Stomach (tissue), 4 donors: ENCODE data around the gene PDLIM3.

Source experiments
- POLR2A ChIP-seq, 4 donors: fragments of 450-650 bp; IDR thresholded peaks; one replicate each; pipeline ENCODE4 v1.6.1; 2016; ENCODE audit warnings: antibody characterized with exemption in 4 of 4, control low read depth in 2 of 4, mild to moderate bottlenecking in 1 of 4, moderate library complexity in 1 of 4
- POLR2AphosphoS5 ChIP-seq, 3 donors: sonication (generic); formaldehyde crosslinking; IDR thresholded peaks; one replicate each; pipeline ENCODE4 v1.6.1; 2016; ENCODE audit warnings: antibody characterized with exemption in 3 of 3

DNA sequence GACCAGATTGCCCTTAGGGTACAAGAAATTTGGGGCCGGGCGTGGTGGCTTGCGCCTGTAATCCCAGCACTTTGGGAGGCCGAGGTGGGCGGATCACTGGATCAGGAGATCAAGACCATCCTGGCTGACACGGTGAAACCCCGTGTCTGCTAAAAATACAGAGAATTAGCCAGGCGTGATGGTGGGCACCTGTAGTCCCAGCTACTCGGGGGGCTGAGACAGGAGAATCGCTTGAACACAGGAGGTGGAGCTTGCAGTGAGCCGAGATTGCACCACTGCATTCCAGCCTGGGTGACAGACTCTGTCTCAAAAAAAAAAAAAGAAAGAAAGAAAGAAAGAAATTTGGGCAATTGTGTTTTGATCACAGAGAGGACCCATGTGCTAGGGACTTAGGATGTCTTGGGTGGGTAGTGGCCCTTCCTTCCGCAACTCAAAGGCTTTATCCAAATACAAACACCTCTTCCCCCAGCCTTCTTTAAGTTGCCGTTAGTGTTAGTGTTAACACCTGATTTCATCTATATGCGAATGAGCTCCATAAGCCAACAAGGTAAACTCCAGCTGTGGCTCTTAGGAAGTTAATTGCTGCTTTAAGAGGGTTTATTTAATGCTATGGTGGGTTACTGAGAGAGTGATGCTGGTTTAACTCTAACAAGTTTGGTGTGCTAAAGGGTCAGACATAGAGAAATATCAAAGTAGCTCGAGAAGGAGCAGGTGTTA lies 55.1 kb downstream of the PDLIM3 start:
- TF ChIP-seq POLR2AphosphoS5 (IDR thresholded peaks at IDR 0.05) (no peak), POLR2A (IDR thresholded peaks at IDR 0.05) (no peak)
